GM18508 (cell line): ENCODE results near the gene SP6.

ENCODE experiments used
- ATAC-seq: cut with Tn5 transposase; IDR thresholded peaks from one replicate; pipeline ENCODE4 v1.9.1; 2021; ENCODE audit warnings: moderate number of reproducible peaks; ENCODE audit not compliant: insufficient read depth, unreplicated experiment

SP6 gene

DNA sequence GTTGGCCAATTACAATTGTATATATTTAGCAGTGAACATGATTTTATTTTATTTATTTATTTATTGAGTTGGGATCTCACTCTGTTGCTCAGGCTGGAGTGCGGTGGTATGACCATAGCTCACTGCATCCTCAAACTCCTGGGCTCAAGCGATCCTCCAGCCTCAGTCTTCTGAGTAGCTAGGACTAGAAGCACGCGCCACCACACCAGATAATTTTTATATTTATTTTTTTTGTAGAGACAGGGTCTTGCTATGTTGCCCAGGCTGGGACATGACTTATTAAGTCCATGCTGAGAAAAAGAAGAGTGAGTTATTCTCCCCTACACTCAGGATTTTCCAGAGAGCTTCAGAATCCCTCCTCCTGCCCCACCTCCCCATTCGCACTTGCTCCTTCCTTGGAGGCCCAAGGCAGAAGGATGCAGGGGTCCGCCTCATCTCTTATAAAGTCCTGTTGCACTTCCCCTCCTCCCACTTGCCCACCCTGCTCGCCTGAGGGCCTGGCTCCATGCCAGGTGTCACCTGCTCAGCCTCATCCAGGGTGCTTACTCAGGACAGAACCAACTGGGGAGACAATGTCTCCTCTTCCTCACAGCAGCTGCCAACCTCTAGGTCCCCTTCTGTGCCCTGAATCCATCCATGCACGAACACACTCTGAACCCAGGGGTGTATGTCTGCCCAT lies 29.0 kb upstream of the SP6 start:
- ATAC-seq: no peak

DNA sequence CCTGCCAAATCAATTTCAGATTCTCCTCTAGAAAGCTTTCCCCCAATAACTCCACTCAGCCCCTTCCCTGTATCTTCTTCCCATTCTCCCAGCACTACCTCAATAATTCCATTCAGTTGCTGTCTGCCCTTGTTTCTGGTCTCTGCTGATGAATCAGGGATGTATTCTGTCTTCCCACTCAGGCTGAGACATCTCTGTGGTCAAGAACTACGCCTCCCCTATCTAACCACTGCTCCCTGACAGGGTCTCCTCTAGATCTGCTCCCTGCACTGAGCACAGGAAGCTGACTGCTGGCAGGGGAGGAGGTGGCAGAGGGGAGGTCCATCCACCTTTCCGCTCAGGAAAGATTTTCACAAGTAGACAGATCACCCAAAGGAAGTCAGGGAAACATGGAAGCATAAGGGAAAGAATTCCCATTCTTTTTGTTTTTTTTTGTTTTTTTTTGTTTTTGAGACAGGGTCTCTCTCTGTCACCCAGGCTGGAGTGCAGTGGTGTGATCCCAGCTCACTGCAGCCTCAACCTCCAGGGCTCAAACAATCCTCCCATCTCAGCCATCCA lies 28.1 kb upstream of the SP6 start:
- no peak for ATAC-seq

DNA sequence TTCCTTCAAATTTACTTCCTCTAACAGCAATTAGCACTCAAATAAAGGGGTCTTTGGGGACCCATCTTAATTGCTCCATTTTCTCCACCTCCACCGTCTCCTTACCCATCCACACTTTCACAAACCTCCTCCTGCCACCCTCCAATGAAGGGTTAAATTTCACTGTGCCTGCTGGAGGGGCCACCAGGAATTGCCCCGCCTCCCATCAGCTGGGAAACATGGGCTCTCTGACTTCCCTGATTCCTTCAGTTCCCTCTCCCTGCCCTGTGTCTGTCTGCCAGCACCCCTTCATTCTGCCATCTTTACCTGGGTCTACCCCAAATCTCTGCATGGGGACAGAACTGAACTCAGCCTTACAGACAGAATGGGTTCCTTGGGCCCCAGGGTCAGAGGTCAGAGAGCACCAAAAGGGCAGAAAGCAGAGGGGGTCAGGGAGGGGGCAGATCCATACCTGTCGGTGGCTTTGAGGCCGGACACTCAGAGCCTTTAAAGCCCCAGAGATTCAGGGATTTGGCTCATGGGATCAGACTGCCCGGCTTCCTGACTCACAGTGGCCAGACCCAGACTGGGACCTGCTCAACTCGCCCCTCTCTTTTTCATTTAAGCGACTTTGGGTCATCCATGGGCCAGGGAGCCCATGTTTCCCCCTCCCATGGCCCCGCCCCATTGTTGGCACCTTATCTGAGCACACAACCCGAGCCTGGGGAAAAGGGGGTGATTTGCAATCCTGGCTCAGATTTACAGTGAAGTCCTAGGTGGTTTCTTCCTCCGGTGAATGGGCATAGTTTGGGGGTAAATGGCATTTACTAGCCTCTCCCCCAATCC lies 27.5 kb upstream of the SP6 start:
- no peak for ATAC-seq

DNA sequence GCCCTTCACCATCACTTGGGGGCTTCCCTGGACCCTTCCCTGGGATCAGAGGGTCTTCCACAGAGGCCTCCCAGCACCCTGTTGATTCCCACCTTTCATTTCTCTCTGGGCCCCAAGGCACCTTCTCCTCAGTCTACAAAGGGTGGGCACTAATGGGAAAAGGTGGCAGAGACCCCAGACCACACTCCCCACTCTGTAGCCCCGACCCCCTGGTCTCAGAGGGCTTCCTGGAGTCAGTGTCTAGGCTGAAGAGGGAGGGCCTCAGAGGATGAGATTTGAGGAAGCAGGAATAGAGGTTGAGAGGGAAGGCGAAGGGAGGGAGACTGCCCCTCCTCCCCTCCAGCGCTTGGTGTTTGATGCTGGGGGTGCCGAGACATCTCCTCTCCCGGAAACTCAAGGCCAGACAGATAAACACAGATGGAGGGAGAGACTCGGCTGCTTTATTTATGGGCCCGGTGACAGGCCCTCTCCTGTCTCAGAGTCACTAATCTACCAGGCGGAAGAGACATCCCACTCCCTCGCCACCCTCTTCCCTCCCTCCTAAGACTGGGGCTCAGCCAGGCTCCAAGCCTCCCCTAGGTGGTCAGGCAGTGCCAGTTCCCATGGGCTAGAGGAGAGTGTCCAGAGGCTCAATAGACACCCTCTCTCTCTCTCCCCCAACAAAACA lies 26.5 kb upstream of the SP6 start:
- ATAC-seq: no peak

DNA sequence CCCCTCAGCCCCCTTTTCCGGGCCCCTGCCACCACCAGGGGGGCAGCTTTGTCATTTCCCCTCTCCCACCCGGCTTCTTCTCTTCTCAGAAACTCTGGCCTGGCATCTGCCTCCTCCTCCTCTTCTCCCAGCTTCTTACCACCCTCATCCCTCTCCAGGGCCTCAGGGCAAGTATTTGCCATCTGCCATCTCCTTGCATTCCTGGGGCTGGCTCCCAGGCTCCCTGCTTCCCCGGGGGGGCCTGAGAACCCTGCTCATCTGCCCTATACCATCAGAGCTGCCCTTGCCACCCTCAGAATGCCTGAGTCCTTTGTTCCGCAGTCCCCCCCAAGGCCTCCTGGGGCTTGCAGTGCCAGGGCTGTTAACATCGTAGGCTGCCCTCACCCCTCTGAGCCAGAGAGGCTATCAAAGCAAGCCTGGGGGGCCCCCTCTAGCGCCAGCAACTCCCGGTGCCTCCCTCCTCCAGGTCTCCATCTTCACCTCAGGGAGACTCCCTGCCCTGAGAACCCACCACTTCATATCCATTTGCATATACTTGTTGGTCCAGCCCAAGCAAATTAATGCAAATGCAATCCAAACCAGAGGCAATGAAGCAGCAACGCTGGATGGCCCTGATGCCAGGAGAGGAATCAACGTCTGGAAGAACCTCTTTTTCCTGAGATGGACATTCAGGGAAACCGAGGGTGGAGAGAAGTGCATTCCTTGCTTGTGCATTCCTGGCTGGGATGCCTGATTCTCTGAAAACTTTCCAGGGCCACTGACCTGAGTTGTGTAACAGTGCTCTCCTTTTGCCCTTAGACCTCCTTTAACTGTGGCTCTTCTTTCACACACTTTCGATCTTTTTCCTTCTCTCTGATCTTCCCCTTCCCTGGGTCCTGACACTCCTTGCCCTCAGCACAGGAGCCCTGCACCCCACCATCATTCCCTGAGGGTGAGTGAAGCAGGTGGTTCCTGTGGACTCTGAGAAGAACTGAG lies 24.3 kb upstream of the SP6 start:
- ATAC-seq: no peak

DNA sequence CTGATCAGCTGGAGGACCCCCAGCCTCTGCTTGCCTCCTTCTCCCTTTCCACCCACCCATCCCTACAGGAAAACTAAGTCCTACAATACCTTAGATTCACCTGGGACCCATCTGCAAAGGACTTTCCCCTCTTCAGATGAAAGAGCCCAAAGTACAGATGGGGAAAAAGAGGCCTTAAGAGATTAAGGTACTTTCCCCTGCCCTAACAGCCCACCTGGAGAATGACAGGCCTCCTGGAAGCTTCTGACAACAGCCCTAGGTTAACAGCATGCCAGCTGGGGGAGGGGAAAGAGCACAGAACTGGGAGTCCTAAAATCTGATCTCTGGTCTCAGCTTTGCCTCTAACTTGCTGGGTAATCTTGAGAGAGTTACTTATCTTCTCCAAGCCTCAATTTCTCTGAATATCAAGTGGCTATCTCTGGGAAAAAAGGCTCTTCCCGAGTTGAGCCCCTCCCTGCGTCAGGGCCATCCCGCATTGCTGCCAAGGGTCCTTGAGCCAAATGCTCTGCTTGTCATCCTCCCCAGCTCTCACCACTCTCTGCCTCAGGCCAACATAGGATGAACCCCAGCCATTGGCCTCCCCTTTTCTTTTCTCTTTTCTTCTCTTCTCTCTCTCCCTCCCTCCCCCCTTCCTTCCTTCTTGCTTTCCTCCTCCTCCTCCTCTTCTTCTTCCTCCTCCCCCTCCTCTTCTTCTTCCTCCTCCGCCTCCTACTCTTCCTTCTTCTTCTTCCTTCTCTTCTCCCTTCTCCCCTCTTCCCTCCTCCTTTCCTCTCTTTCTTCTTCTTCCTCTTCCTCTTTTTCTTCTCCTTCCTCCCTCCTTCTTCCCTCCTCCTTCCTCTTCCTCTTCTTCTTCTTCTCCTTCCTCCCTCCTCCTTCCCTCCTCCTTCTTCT lies 22.5 kb upstream of the SP6 start:
- ATAC-seq: no peak

DNA sequence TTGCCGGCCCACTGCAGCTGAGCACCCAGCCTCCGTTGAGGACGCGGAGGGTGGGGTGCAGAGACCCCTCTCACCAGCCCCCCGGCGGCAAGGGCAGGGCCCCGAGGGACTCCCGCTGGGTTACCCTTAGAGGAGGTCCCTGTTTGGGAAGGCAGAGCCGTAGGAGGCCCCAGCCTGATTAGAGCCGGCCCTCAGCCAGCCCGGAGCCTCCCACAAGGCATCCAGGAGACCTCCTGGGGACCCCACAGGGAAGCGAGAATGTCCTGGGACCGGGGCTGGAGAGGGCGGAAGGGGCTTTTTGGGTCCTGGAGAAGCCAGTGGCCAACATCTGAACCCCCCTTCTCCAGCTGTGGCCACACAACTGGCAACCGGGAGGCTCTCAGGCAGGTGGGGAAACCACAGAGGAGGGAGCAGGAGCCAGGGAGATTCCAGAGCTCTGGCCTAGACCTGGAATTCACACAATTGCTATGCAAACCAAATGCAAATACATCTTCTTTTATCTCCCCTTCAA lies 21.7 kb upstream of the SP6 start:
- no peak for ATAC-seq

DNA sequence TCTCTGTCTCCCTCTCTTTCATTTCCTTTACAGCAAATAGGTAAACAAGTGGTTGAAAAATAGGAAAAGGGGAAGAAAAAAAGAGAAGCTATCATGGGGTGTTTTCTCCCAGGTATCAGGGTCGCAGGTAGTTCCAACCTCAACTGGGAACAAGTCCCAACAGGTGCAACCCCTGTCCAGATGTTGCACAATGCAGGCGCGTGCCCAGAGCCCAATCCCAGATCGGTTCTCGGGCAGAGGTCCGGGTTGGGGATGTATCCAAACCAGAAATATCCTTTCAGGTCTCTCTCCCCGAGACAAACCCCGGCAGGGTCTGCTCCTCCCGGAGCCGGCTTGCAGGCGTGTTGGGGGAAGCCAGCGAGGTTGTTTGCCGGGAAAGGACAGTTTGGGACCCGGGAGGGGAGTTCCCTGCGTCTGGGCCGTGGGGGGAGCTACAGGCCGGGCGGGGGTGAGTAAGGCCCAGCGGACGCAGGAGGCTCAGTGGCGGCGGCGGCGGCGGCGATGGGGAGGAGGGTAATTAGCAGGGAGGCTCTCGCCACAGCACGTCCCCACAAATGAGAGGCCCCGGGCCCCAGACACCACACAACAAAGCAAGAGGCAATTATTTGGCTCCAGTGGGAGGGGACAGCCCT lies 21.2 kb upstream of the SP6 start:
- ATAC-seq: no peak

DNA sequence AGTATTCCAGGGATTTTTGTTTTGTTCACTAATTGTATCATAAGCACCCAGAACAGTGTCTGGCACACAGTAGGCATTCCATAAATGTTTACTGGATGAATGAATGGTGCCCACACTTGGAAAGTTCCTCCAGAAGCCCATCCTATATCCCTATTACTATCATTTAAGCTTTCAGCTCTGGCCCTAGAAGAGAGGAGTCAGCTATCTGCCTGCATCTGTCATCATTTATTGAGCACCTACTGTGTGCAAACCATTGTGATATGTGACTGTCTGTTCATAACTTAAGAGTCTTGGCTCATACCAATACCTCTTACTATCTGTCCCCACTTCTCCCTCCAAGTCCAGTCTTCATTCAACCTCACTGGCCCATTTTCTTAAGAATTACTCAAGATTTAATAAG lies 20.1 kb upstream of the SP6 start:
- ATAC-seq: no peak

DNA sequence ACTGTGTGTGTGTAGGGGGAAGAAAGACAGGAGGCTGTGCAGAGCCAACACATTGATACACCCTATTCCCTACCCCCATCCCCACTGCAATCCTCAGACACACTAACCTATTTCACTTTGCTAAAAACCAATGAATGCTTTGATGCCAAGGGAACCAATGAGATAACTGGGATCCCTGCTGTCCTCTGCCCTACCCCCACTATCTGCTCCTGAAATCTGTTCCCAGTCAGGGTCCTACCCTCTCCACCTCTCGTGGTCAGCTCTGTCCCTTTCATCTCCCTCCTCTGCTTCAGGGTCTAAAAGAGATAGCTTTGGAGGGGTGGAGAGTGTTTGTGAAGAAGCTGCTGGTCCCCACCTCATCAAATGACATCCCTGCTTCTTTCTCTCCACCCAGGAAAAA lies 19.1 kb upstream of the SP6 start:
- no peak for ATAC-seq

DNA sequence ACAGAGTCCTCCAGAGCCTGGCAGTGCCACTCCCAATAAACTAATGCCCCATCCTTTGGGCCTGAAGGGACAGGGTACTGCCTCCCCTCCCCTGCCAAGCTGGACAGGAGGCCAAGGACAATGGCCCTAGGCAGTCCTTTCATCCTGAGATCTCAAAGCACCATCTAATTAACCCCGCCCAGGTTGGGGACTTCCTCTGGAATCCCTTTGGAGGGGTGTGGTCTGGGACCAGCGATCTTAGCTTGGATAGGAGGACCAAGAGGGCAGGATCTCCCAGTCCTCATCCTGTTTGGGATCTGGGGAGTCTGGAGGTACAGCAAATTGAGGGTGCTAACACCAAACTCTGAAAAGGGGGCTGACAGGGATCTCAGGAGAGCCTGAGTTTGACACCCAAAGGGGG lies 18.2 kb upstream of the SP6 start:
- no peak for ATAC-seq

DNA sequence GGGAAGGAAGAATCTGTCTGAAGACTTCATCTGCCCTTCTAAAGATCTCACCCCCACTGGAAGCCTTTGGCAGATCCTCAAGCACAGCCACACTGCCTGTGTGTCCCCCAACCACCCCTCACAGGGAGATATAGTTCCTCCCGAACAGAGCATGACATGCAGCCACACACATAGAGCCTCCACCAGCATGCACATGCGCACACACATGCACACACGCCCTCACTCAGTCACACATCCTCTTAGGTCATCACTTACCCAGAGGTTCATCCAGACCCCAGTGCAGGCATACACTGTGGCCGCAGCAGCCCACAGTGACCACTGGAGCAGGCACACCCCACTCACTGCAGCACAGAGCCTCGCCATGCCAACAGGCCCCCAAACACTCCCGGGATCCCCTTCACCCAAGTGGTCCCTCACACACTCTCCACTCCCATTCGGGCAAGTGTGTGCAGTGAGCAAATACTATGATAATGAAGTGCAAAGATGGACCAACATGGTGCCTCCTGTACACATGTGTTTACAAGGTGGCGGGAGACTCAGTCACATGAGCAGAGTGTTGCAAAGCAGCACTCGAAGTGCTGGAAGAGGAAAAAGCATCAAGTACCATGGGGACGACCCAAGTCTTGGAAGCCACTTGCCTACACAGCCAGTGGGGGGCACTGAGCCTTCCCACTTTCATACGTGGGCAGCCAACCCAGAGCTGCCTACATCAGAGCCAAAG lies 17.0 kb upstream of the SP6 start:
- ATAC-seq: no peak

DNA sequence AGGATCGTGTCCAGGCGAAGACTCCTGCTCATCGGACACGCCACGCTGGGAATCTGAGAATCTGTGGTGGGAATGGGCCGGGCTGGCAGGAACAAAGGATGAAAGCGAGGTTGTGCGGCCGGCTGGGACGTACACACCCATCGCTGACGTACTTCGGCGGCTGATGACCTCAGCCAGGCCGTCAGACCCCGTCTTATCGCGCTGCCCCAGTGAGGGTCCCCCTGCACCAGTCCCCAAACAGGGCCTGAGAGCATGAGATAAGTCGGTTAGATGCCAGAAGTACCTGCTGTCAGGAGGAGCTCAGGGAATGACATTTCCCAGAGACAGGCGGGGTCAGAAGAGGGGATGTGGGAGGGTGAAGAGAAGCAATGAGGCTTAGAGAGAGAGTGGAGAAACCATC lies 16.0 kb upstream of the SP6 start:
- ATAC-seq: no peak

DNA sequence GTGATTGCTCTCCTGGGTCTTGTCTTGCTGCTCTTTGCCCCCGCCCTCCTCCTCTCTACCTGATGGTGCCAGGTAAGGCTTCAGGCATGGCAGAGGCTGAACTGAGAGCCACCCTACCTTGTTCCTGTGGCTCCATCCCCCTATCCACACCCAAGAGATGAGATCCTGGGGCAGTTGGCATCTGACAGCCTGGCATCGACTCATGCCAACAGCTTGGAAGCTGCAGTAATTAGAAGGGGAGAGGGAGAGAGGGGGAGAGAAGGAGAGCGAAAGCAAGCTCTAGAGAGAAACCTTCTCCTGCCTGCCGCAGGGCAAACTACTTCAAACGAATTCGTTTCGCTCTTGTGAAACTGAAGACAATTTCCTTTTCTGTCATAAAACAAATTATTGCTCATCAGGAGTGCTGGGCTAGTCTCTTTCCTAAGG lies 13.8 kb upstream of the SP6 start:
- no peak for ATAC-seq

DNA sequence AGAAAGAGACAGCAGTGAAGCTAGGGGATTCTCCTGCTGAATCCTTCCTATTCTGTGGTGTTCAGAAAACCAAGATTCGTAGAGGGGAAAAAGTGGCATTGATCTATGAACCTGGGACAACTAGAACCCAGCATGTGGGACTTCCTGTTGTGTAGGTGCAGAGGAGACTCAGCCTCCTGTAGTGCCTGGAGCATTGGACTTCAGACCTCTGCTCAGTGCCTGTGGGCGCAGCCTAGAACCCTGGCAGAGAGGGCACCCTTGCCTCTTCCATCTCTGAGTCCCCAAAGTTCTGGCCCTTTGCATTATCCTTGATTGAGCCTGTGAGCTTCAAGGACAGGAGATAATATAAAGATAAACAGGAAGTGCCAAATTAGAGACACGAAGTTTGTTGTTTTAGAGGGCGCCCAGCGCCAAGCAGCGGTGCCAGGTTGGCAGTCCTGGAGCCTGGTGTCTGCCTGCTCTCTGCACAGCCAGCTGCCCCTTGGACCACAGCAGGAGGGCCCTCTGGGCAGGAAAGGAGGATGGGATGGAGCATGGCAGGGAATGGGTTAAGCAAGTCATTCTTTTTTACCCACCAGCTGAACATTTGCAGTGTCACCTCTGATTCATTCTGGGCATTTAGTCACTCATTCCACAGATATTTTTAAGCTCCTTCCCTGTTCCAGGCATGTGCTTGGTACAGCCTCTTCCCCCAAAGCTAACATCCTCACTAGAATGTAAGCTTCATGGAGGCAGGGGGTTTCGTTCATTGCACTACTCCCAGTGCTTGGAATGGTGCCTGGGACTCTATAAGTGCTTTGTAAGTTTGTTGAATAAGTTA lies 11.9 kb upstream of the SP6 start:
- ATAC-seq: no peak

DNA sequence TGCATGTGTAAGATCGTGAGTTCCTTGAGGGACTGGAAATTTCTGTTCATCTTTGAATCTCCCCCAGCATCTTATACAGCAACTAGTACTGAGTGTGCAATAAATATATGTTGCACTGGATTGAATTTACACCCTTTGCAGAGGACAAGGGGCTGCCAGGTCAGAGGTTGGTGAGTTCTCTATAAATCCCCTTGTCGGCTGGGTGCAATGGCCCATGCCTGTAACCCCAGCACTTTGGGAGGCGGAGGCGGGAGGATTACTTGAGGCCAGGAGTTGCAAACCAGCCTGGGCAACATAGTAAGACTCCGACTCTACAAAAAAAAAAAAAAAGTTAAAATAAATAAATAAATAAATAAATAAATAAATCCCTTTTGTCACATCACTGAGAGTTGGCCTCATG lies 9.4 kb upstream of the SP6 start:
- ATAC-seq: no peak
